AG10803 (cell line): ENCODE data around the gene DDIT4.
A peak's percentile ranks its signal among the peaks of the same experiment; 100 is the strongest.
"Not testable (repeated sequence)": the region's sequence is repeated elsewhere in the genome, so short reads cannot be mapped to it uniquely, and the experiment has no call there.

ENCODE experiments used
- DNase-seq: peaks from one replicate; pipeline ENCODE4 v3.0.0; 2010; ENCODE audit warnings: low read depth
- H3K4me3 ChIP-seq: 2 replicates; pipeline ENCODE4 v1.5.1; 2011; ENCODE audit warnings: mild to moderate bottlenecking, low read length, control low read depth
- TF ChIP-seq, protein P1 (sequence below): conservative IDR thresholded peaks from 2 replicates; pipeline ENCODE4 v1.5.1; 2011; ENCODE audit warnings: mild to moderate bottlenecking, low read length, control low read depth, inconsistent platforms

The DDIT4 gene, protein sequence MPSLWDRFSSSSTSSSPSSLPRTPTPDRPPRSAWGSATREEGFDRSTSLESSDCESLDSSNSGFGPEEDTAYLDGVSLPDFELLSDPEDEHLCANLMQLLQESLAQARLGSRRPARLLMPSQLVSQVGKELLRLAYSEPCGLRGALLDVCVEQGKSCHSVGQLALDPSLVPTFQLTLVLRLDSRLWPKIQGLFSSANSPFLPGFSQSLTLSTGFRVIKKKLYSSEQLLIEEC

DNA sequence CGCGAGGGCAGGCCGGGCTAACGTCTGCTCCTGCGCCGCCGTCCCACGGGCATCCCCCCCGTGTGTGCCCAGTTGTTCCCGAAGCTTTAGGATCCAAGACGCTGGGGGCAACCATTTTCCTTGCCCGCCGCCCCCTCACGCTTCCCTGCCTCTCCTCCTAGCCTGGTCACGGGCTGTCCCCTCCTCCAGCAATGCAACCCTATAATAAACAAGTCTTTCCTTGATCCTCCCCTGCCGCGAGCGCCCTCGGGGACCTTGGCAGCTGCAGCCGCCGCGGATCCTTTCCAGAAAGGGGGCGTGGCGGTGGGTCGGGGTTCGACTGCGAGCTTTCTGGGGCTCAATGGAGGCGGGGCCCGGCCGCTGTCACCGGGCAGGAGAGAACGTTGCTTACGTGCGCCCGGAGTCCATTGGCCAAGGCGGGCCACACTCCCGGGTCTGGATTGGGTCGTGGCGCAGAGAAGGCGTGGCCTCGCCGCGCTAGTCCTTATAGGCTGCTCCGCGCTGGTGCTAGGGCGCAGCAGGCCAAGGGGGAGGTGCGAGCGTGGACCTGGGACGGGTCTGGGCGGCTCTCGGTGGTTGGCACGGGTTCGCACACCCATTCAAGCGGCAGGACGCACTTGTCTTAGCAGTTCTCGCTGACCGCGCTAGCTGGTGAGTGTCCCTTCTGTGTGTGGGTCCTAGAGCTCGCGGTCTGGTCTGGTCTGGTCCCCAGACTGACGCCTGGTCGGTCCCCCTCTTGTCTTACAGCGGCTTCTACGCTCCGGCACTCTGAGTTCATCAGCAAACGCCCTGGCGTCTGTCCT is at the start of gene DDIT4:
TSS of gene DDIT4 (plus strand) at position 515 of the 803 bp plus-strand sequence. CDS start 293 bp downstream, outside the sequence.
- DNase-seq = peak; percentile 100
- peak within 1 kb of the TSS; percentile 100 for H3K4me3 ChIP-seq
- TF ChIP-seq, protein P1, sequence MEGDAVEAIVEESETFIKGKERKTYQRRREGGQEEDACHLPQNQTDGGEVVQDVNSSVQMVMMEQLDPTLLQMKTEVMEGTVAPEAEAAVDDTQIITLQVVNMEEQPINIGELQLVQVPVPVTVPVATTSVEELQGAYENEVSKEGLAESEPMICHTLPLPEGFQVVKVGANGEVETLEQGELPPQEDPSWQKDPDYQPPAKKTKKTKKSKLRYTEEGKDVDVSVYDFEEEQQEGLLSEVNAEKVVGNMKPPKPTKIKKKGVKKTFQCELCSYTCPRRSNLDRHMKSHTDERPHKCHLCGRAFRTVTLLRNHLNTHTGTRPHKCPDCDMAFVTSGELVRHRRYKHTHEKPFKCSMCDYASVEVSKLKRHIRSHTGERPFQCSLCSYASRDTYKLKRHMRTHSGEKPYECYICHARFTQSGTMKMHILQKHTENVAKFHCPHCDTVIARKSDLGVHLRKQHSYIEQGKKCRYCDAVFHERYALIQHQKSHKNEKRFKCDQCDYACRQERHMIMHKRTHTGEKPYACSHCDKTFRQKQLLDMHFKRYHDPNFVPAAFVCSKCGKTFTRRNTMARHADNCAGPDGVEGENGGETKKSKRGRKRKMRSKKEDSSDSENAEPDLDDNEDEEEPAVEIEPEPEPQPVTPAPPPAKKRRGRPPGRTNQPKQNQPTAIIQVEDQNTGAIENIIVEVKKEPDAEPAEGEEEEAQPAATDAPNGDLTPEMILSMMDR = no peak

DNA sequence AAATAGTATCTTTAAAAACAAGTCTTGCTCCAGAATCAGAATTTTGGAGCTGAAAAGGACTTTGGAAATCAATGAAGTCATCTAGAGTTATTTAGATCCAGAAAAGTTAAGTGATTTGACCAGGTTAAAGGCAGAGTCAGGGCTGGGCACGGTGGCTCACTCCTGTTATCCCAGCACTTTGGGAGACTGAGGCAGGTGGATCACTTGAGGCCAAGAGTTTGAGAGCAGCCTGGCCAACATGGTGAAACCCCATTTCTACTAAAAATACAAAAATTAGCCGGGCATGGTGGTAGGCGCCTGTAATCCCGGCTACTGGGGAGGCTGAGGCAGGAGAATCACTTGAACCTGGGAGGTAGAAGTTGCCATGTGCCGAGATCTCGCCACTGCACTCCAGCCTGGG is 49.5 kb upstream of the DDIT4 start:
- not testable (repeated sequence) for DNase-seq, H3K4me3 ChIP-seq

DNA sequence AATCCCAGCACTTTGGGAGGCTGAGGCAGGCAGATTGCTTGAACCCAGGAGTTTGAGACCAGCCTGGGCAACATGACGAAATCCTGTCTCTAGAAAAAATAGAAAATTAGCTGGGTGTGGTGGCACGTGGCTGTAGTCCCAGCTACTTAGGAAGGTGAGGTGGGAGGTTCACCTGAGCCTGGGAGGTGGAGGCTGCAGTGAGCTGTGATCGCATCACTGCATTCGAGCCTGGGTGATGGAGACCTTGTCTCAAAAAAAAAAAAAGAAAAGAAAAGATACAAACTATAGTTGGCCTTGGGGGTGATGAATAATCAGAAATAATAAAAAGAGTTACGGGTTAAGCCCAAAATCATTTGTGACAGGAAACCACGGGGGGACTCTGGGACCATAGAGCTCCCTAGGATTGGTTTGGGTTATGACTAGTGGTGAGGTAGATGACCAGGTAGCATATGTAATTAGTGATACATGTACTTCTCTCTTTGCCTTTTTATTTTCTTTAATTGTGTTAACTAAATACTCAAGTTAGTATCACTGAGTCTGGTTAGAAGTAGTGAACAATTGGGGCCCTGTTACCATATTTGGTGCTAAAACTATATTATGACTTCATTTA is 47.2 kb upstream of the DDIT4 start:
- no peak for DNase-seq
- H3K4me3 ChIP-seq = no peak overlapping the region
- TF ChIP-seq, protein P1 = no peak

DNA sequence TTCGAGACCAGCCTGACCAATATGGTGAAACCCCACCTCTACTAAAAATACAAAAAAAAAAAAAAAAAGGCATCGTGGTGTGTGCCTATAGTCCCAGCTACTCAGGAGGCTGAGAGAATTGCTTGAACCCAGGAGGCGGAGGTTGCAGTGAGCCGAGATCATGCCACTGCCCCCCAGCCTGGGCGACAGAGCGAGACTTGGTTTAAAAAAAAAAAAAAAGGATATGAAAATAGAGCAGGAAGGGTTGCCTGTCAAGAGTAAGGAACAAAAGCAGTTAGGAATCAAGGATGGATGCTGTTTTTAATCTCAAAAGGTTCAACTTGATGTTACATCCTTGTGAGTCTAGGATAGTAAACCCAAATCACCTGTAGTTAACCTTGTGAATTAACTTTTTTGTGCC is 45.9 kb upstream of the DDIT4 start:
- TF ChIP-seq, protein P1 = no peak
- DNase-seq = no peak
- no peak overlapping the region for H3K4me3 ChIP-seq

DNA sequence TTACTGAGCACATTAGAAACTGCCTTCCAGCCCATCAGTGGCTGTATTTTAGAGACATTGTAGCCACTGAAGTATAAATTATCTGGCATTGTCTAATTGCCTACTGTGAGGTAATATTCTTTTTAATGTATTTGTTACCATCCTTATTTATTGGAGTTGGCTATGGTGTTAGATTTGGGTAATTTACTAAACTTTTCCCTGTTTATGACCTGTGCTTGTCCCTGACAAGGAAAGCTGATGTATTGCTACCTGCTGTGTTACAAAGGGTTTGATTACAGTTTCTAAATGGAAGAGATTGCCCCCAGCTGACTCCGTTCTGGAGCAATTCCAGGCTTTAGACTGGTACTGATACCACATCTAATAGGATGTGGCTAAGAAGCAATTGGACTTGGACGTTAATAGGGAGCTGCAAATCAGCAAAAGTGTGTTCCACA is 45.4 kb upstream of the DDIT4 start:
- no peak overlapping the region for H3K4me3 ChIP-seq
- no peak for DNase-seq

DNA sequence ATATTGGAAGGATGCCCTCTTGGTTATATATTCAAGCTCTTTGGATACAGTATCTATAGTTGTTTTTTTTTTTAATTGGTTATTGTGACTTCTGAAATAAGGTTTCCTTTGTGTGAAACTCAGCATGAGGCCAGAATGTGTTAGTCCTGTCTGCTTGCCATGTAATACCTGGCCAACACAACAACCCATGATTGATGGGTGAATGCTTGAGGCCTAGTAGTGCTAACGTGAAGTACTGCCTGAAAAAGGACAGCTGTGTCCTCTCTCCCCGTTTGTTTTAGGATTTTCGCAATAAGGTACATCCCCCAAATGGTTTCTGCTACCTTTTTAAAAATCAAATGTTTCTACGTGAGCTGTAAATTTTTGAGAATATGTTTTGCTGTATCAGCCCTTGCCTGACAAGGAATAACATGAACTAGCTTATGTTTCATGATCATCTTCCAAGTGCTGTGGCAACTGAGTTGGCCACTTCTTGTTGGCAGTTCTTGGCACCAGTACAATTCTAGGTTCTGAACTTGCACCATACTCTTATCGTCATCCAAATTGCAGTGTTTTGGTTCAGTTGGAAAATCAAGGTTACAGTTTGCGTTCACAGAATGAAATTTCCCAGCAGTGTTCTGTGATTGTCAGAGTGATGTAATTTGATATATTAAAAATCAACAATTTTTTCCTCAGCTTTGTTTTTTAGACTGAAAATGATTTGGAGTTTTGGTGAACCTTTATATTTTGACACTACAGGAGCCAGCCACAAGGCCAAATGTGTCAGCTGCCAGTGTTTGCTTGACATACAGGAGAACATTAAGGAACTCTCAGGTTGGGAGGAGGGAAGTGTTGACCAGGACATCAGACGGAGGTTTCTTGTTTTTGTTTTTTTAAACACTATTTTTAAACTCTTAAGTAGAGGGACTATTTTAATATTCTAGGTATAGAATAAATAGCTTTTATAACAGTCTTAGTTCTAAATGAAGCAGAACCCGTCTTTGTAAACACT is 44.2 kb upstream of the DDIT4 start:
- TF ChIP-seq, protein P1 = no peak
- DNase-seq = peak; percentile 51
- no peak overlapping the region for H3K4me3 ChIP-seq

More for the DNA sequence above, 45.4 kb upstream of the DDIT4 start:
- TF ChIP-seq, protein P1 = no peak

DNA sequence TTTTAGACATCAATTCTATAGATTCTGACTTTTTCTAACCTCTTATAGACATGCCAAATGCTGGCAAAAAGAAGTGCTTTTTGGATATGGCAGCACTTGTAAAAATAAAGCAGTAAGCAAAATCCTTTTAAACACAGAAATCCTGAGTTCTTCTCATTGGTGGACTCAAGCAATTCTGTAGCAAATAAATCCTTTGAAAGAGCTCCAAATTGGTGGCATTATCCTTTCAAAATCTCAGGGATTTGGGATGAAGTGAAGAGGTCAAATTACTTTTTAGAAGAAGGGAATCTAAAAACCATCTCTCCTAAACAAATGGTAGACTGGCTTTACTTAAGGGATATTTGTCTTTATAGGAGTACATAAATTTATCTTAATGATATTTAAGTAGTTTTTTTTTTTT is 40.1 kb upstream of the DDIT4 start:
- no peak for DNase-seq
- TF ChIP-seq, protein P1 = no peak

More for the DNA sequence above, 40.1 kb upstream of the DDIT4 start:
- H3K4me3 ChIP-seq = no peak overlapping the region
